Cardiac fibroblast (primary cell): ENCODE data around the gene AKR1B1.

Experiments
- DNase-seq, 2 donors: peaks; one replicate each; pipeline versions ENCODE4 v3.0.0 to v3.0.0-alpha.2; 2010; ENCODE audit warnings: low read depth in 2 of 2
- H3K4me3 ChIP-seq, 2 donors: replicated peaks in 1 of 2; 1 replicate in 1 of 2; 2 replicates in 1 of 2; pipeline ENCODE4 v1.5.1; 2011; ENCODE audit warnings: low read depth in 2 of 2, low read length in 2 of 2, mild to moderate bottlenecking in 2 of 2, moderate library complexity in 1 of 2
- CTCF ChIP-seq: IDR thresholded peaks from one replicate; pipeline ENCODE4 v1.5.1; 2011; ENCODE audit warnings: low read depth, mild to moderate bottlenecking, low read length, inconsistent platforms

The AKR1B1 gene

GRCh38 chr7:134419085-134419484 lies 39.8 kb downstream of the AKR1B1 start:
- DNase-seq: no peak
- no peak for TF ChIP-seq CTCF

GRCh38 chr7:134415700-134416099 lies 43.2 kb downstream of the AKR1B1 start:
- peak in 1 of 2 donors; percentile 19 for DNase-seq
- no peak for TF ChIP-seq CTCF

More at GRCh38 chr7:134419085-134419484, 39.8 kb downstream of the AKR1B1 start:
- no peak overlapping the region for H3K4me3 ChIP-seq

GRCh38 chr7:134414109-134414508 lies 44.8 kb downstream of the AKR1B1 start:
- no peak overlapping the region for H3K4me3 ChIP-seq
- no peak for DNase-seq
- no peak for TF ChIP-seq CTCF

More at GRCh38 chr7:134415700-134416099, 43.2 kb downstream of the AKR1B1 start:
- H3K4me3 ChIP-seq: no peak overlapping the region

- DNase-seq: no peak
Measured at GRCh38 chr7:134407311-134407710, 51.6 kb downstream of the AKR1B1 start.

GRCh38 chr7:134406431-134406830 lies 52.5 kb downstream of the AKR1B1 start:
- TF ChIP-seq CTCF: no peak
- no peak overlapping the region for H3K4me3 ChIP-seq
- DNase-seq: no peak

More at GRCh38 chr7:134407311-134407710, 51.6 kb downstream of the AKR1B1 start:
- no peak for TF ChIP-seq CTCF
- H3K4me3 ChIP-seq: no peak overlapping the region

GRCh38 chr7:134405299-134405698 lies 53.6 kb downstream of the AKR1B1 start:
- DNase-seq: no peak
- TF ChIP-seq CTCF: no peak

GRCh38 chr7:134403062-134403461 lies 55.8 kb downstream of the AKR1B1 start:
- no peak overlapping the region for H3K4me3 ChIP-seq
- DNase-seq: no peak
- no peak for TF ChIP-seq CTCF

More at GRCh38 chr7:134405299-134405698, 53.6 kb downstream of the AKR1B1 start:
- no peak overlapping the region for H3K4me3 ChIP-seq
